VCaP (cell line): ENCODE results near the gene BAD.

ENCODE experiments used
- H3K27ac ChIP-seq: fragments of 450-650 bp; 2 replicates; pipeline ENCODE4 v1.5.1; 2017
- TF ChIP-seq, protein P1 (sequence below): fragments of 450-650 bp; conservative IDR thresholded peaks from 2 replicates; pipeline ENCODE4 v1.5.1; 2017; ENCODE audit warnings: mild to moderate bottlenecking, moderate library complexity

Gene BAD

DNA sequence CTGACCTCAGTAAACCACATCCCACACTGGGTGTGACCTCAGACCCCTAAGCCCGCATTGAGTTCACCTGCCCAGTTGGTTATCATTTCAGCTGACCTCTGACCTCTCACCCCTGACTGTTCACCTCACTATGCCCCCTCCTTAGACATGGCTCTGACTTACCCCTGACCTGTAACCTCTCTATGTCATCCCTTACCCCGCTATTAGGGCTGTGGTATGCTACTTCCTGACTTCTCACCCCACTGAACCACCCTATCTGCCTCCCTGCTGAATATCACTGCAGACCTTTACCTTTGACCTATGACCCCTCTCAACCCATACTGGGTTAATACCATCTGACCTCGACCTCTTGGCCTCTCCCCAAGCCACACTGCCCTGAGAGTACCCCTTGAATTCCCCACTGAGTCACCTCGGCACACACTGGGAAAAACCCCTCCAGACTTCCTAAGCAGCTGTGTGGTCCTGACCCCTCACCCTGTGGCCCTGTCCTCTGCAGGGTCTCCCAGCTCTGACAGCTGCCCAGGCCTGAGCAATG lies 24.9 kb downstream of the BAD start:
- TF ChIP-seq, protein P1, sequence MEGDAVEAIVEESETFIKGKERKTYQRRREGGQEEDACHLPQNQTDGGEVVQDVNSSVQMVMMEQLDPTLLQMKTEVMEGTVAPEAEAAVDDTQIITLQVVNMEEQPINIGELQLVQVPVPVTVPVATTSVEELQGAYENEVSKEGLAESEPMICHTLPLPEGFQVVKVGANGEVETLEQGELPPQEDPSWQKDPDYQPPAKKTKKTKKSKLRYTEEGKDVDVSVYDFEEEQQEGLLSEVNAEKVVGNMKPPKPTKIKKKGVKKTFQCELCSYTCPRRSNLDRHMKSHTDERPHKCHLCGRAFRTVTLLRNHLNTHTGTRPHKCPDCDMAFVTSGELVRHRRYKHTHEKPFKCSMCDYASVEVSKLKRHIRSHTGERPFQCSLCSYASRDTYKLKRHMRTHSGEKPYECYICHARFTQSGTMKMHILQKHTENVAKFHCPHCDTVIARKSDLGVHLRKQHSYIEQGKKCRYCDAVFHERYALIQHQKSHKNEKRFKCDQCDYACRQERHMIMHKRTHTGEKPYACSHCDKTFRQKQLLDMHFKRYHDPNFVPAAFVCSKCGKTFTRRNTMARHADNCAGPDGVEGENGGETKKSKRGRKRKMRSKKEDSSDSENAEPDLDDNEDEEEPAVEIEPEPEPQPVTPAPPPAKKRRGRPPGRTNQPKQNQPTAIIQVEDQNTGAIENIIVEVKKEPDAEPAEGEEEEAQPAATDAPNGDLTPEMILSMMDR, result no peak
- no peak overlapping the region for H3K27ac ChIP-seq

DNA sequence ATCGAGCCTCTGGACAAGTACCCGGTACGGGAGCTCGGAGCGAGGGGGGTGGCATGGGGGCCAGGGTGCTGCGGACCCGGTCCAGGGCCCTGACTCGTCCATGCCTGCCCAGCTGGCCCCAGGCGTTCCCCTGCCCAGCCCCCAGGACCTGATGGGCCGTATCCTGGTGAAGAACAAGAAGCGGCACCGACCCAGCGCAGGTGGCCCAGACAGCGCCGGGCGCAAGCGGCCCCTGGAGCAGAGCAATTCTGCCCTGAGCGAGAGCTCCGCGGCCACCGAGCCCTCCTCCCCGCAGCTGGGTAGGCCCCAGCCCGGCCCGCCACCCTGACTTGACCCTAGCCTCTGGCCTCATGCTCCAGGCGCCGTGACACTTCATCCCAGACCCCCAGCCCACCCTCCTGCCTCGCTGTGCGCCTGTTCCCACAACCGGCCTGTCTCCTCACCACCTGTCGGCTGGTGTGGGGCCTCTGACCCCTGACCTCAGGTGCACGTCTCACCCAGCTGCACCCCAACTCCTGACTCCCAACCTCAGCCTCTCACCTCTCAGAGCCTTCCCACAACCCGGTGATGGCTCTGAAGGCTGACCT lies 25.4 kb downstream of the BAD start:
- H3K27ac ChIP-seq, result no peak overlapping the region
- TF ChIP-seq, protein P1, result no peak; the same call in 1 of the 2 replicates

DNA sequence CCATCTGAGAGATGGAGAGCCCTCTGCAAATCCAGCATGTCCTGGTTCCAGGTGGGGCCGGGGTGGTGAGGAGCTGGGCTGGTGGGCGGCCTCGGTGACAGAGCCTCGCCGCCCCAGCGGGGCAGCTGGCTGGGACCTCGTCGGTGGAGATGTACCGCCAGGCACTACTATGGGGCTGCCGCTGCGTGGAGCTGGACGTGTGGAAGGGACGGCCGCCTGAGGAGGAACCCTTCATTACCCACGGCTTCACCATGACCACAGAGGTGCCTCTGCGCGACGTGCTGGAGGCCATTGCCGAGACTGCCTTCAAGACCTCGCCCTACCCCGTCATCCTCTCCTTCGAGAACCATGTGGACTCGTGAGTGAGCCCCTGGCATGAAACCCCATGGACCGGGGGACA lies 26.1 kb downstream of the BAD start:
- TF ChIP-seq, protein P1, result no peak
- no peak overlapping the region for H3K27ac ChIP-seq

GRCh38 chr11:64256300-64256699 lies 28.2 kb downstream of the BAD start:
- TF ChIP-seq, protein P1, result no peak
- H3K27ac ChIP-seq, result no peak overlapping the region

DNA sequence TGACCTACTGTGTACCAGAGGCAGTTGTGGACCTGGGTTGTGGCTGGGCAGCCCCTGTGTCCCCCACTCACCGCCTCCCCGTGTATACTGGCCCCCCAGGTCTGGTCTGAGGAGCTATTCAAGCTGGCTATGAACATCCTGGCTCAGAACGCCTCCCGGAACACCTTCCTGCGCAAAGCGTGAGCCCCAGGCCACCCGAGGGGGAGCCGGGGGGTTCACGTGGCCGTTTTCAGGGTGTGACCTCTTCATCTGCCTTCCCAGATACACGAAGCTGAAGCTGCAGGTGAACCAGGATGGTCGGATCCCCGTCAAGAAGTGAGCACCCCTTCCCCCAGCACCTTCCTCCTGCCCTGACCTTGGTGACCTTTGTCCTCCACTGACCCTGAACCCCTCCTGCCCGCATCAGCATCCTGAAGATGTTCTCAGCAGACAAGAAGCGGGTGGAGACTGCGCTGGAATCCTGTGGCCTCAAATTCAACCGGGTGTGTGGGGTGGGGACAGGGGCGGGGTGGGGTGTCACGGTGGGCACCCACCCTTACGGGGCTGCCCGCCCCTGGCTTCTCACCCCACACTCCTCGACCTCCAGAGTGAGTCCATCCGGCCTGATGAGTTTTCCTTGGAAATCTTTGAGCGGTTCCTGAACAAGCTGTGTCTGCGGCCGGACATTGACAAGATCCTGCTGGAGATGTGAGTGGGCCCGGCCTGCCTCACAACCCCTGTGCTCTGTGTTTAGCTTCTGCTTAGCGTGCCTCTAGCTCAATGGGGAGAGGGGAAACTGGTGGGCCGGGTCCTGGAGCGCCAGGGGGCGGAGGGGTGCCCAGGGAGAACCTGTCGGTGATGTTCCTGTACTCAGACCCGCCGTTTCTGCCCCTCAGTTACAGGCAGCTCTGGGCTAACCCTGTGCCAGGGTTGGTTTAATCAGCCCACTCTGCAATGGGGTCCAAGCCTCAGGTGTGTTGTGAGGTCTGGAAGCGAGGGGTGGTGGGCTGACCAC lies 29.0 kb downstream of the BAD start:
- no peak overlapping the region for H3K27ac ChIP-seq
- TF ChIP-seq, protein P1, result no peak

GRCh38 chr11:64254326-64254725 lies 30.1 kb downstream of the BAD start:
- peak overlapping the region; percentile 89; the same call in 1 of the 2 replicates for H3K27ac ChIP-seq
- TF ChIP-seq, protein P1, result no peak

GRCh38 chr11:64253481-64253880 lies 31.0 kb downstream of the BAD start:
- TF ChIP-seq, protein P1, result no peak

More at GRCh38 chr11:64253481-64253880, 31.0 kb downstream of the BAD start:
- H3K27ac ChIP-seq, result peak overlapping the region; percentile 89
